OCI-LY3 (cell line): ENCODE results near the gene ETV6.

Source experiments
- EZH2phosphoT487 ChIP-seq: fragments of 200-600 bp; shearing (Covaris generic); IDR thresholded peaks from 2 replicates; pipeline ENCODE4 v1.6.1; 2018; ENCODE audit warnings: antibody characterized with exemption, mixed run types, low read depth
- TF ChIP-seq, protein P1 (sequence below): fragments of 200-600, 300-600 bp; sonication (generic); IDR thresholded peaks from 2 replicates; pipeline ENCODE4 v1.5.1; 2014; ENCODE audit warnings: antibody characterized with exemption, low read length, low read depth

- TF ChIP-seq, protein P1, sequence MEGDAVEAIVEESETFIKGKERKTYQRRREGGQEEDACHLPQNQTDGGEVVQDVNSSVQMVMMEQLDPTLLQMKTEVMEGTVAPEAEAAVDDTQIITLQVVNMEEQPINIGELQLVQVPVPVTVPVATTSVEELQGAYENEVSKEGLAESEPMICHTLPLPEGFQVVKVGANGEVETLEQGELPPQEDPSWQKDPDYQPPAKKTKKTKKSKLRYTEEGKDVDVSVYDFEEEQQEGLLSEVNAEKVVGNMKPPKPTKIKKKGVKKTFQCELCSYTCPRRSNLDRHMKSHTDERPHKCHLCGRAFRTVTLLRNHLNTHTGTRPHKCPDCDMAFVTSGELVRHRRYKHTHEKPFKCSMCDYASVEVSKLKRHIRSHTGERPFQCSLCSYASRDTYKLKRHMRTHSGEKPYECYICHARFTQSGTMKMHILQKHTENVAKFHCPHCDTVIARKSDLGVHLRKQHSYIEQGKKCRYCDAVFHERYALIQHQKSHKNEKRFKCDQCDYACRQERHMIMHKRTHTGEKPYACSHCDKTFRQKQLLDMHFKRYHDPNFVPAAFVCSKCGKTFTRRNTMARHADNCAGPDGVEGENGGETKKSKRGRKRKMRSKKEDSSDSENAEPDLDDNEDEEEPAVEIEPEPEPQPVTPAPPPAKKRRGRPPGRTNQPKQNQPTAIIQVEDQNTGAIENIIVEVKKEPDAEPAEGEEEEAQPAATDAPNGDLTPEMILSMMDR, result no peak
- no peak for TF ChIP-seq EZH2phosphoT487
Observed at GRCh38 chr12:11695321-11695720, 45.8 kb downstream of the ETV6 start.
